GM19372 (cell line): ENCODE data around the gene HAPLN3.

ENCODE experiments used
- ATAC-seq: cut with Tn5 transposase; IDR thresholded peaks from one replicate; pipeline ENCODE4 v1.9.1; 2021; ENCODE audit warnings: mild to moderate bottlenecking, low read depth, moderate library complexity; ENCODE audit not compliant: unreplicated experiment

The HAPLN3 gene

GRCh38 chr15:88865498-88866099, 29.7 kb downstream of the HAPLN3 start:
- ATAC-seq, result no peak

- ATAC-seq, result no peak
Measured at GRCh38 chr15:88864861-88865497, 30.4 kb downstream of the HAPLN3 start.

- no peak for ATAC-seq
Measured at GRCh38 chr15:88863412-88863811, 31.9 kb downstream of the HAPLN3 start.

GRCh38 chr15:88860212-88860611, 35.1 kb downstream of the HAPLN3 start:
- no peak for ATAC-seq

- no peak for ATAC-seq
Measured at GRCh38 chr15:88859550-88859949, 35.8 kb downstream of the HAPLN3 start.

GRCh38 chr15:88858934-88859333, 36.4 kb downstream of the HAPLN3 start:
- ATAC-seq, result no peak

GRCh38 chr15:88852476-88852875, 42.9 kb downstream of the HAPLN3 start:
- no peak for ATAC-seq

GRCh38 chr15:88849376-88850072, 45.8 kb downstream of the HAPLN3 start:
- ATAC-seq, result no peak

- ATAC-seq, result no peak
Measured at GRCh38 chr15:88848203-88848602, 47.1 kb downstream of the HAPLN3 start.

GRCh38 chr15:88847144-88847543, 48.2 kb downstream of the HAPLN3 start:
- no peak for ATAC-seq

- no peak for ATAC-seq
Measured at GRCh38 chr15:88845616-88846015, 49.7 kb downstream of the HAPLN3 start.

GRCh38 chr15:88844749-88845386, 50.5 kb downstream of the HAPLN3 start:
- no peak for ATAC-seq

- ATAC-seq, result no peak
Measured at GRCh38 chr15:88843334-88843733, 52.0 kb downstream of the HAPLN3 start.

GRCh38 chr15:88842156-88842555, 53.2 kb downstream of the HAPLN3 start:
- no peak for ATAC-seq

GRCh38 chr15:88841236-88841635, 54.1 kb downstream of the HAPLN3 start:
- no peak for ATAC-seq

- ATAC-seq, result no peak
Measured at GRCh38 chr15:88839961-88840360, 55.4 kb downstream of the HAPLN3 start.

- no peak for ATAC-seq
Measured at GRCh38 chr15:88839146-88839545, 56.2 kb downstream of the HAPLN3 start.

GRCh38 chr15:88838667-88839066, 56.7 kb downstream of the HAPLN3 start:
- ATAC-seq, result no peak

GRCh38 chr15:88835646-88836045, 59.7 kb downstream of the HAPLN3 start:
- no peak for ATAC-seq

GRCh38 chr15:88835119-88835518, 60.2 kb downstream of the HAPLN3 start:
- ATAC-seq, result no peak

GRCh38 chr15:88834211-88834812, 61.0 kb downstream of the HAPLN3 start:
- ATAC-seq, result no peak
